Measurements from ENCODE around the gene G2E3. TPM values are rescaled to one million over a fixed set of nuclear protein-coding genes. Genes with fewer than 3 reads are reported as not detected.
"Not testable (repeated sequence)": the region's sequence is repeated elsewhere in the genome, so short reads cannot be mapped to it uniquely, and the experiment has no call there.

G2E3 gene
- total RNA-seq, 1 experiment from 2014 or later: 33.3 TPM

GRCh38 chr14:30625533-30625932, 66.6 kb downstream of the G2E3 start:
- Histone ChIP-seq H3K4me1 (replicated peaks) (peaks cover 10% of the 10 kb centered on the region), H3K27ac (no peak overlapping the region), H3K36me3 (peaks cover 9% of the 10 kb centered on the region), H3K4me3 (no peak overlapping the region), H3K9me3 (replicated peaks) (no peaks in the 10 kb centered on the region), H3K27me3 (replicated peaks) (no peaks in the 10 kb centered on the region)
- DNase-seq (ENCODE audit: low read depth in 1 of 2, low spot score in 2 of 2): no peak

GRCh38 chr14:30629432-30629831, 70.5 kb downstream of the G2E3 start:
- H3K4me1 ChIP-seq (replicated peaks); H3K27me3 ChIP-seq (replicated peaks); H3K4me3 ChIP-seq; DNase-seq (ENCODE audit: low read depth in 1 of 2, low spot score in 2 of 2); H3K9me3 ChIP-seq (replicated peaks); H3K27ac ChIP-seq: not testable (repeated sequence)
- H3K36me3 ChIP-seq: peaks cover 39% of the 10 kb centered on the region

GRCh38 chr14:30630248-30630647, 71.3 kb downstream of the G2E3 start:
- peaks cover 44% of the 10 kb centered on the region for H3K36me3 ChIP-seq
- H3K27me3 ChIP-seq (replicated peaks): no peaks in the 10 kb centered on the region
- H3K9me3 ChIP-seq (replicated peaks): no peaks in the 10 kb centered on the region
- H3K4me1 ChIP-seq (replicated peaks): peaks cover 5% of the 10 kb centered on the region; the same call in 1 of the 2 replicates
- H3K27ac ChIP-seq: no peak overlapping the region
- H3K4me3 ChIP-seq: no peak overlapping the region
- no peak for DNase-seq (ENCODE audit: low read depth in 1 of 2, low spot score in 2 of 2)

GRCh38 chr14:30632730-30633129, 73.8 kb downstream of the G2E3 start:
- no peak overlapping the region for H3K4me3 ChIP-seq
- no peak for DNase-seq (ENCODE audit: low read depth in 1 of 2, low spot score in 2 of 2)
- H3K36me3 ChIP-seq: peaks cover 62% of the 10 kb centered on the region

GRCh38 chr14:30638926-30639325, 80.0 kb downstream of the G2E3 start:
- peaks cover 5% of the 10 kb centered on the region; the same call in 1 of the 2 replicates for H3K4me1 ChIP-seq (replicated peaks)
- H3K27me3 ChIP-seq (replicated peaks): no peaks in the 10 kb centered on the region
- H3K36me3 ChIP-seq: peaks cover 77% of the 10 kb centered on the region
- no peak overlapping the region for H3K27ac ChIP-seq
- no peaks in the 10 kb centered on the region for H3K9me3 ChIP-seq (replicated peaks)
- no peak for DNase-seq (ENCODE audit: low read depth in 1 of 2, low spot score in 2 of 2)
- no peak overlapping the region for H3K4me3 ChIP-seq

More at GRCh38 chr14:30632730-30633129, 73.8 kb downstream of the G2E3 start:
- H3K4me1 ChIP-seq (replicated peaks): peaks cover 5% of the 10 kb centered on the region; the same call in 1 of the 2 replicates
- H3K27ac ChIP-seq: no peak overlapping the region
- no peaks in the 10 kb centered on the region for H3K27me3 ChIP-seq (replicated peaks)
- no peaks in the 10 kb centered on the region for H3K9me3 ChIP-seq (replicated peaks)

GRCh38 chr14:30641207-30641606, 82.2 kb downstream of the G2E3 start:
- Histone ChIP-seq H3K27ac (no peak overlapping the region), H3K4me3 (no peak overlapping the region), H3K36me3 (peaks cover 75% of the 10 kb centered on the region), H3K27me3 (replicated peaks) (no peaks in the 10 kb centered on the region), H3K4me1 (replicated peaks) (no peaks in the 10 kb centered on the region), H3K9me3 (replicated peaks) (no peaks in the 10 kb centered on the region)
- DNase-seq (ENCODE audit: low read depth in 1 of 2, low spot score in 2 of 2): no peak

GRCh38 chr14:30644462-30644861, 85.5 kb downstream of the G2E3 start:
- not testable (repeated sequence) for H3K4me1 ChIP-seq (replicated peaks); DNase-seq (ENCODE audit: low read depth in 1 of 2, low spot score in 2 of 2); H3K27me3 ChIP-seq (replicated peaks); H3K4me3 ChIP-seq; H3K27ac ChIP-seq; H3K9me3 ChIP-seq (replicated peaks)
- peaks cover 68% of the 10 kb centered on the region for H3K36me3 ChIP-seq

- Histone ChIP-seq H3K9me3 (replicated peaks) (no peaks in the 10 kb centered on the region), H3K27ac (no peak overlapping the region), H3K36me3 (peaks cover 68% of the 10 kb centered on the region), H3K4me3 (no peak overlapping the region), H3K4me1 (replicated peaks) (no peaks in the 10 kb centered on the region), H3K27me3 (replicated peaks) (no peaks in the 10 kb centered on the region)
- no peak for DNase-seq (ENCODE audit: low read depth in 1 of 2, low spot score in 2 of 2)
Observed at GRCh38 chr14:30645600-30645999, 86.6 kb downstream of the G2E3 start.

GRCh38 chr14:30648471-30648870, 89.5 kb downstream of the G2E3 start:
- Histone ChIP-seq H3K27me3 (replicated peaks) (no peaks in the 10 kb centered on the region), H3K4me3 (no peak overlapping the region), H3K9me3 (replicated peaks) (no peaks in the 10 kb centered on the region), H3K36me3 (peaks cover 69% of the 10 kb centered on the region), H3K4me1 (replicated peaks) (no peaks in the 10 kb centered on the region), H3K27ac (no peak overlapping the region)
- DNase-seq (ENCODE audit: low read depth in 1 of 2, low spot score in 2 of 2): no peak

- Histone ChIP-seq H3K27ac (no peak overlapping the region), H3K4me1 (replicated peaks) (no peaks in the 10 kb centered on the region), H3K9me3 (replicated peaks) (no peaks in the 10 kb centered on the region), H3K36me3 (peaks cover 70% of the 10 kb centered on the region), H3K4me3 (no peak overlapping the region), H3K27me3 (replicated peaks) (no peaks in the 10 kb centered on the region)
- no peak for DNase-seq (ENCODE audit: low read depth in 1 of 2, low spot score in 2 of 2)
Observed at GRCh38 chr14:30651937-30652336, 93.0 kb downstream of the G2E3 start.

- Histone ChIP-seq H3K36me3 (peaks cover 65% of the 10 kb centered on the region), H3K4me1 (replicated peaks) (no peaks in the 10 kb centered on the region), H3K27me3 (replicated peaks) (no peaks in the 10 kb centered on the region), H3K4me3 (no peak overlapping the region), H3K9me3 (replicated peaks) (no peaks in the 10 kb centered on the region), H3K27ac (no peak overlapping the region)
- no peak for DNase-seq (ENCODE audit: low read depth in 1 of 2, low spot score in 2 of 2)
Observed at GRCh38 chr14:30655124-30655523, 96.2 kb downstream of the G2E3 start.

GRCh38 chr14:30655658-30656057, 96.7 kb downstream of the G2E3 start:
- Histone ChIP-seq H3K4me1 (replicated peaks) (no peaks in the 10 kb centered on the region), H3K27me3 (replicated peaks) (no peaks in the 10 kb centered on the region), H3K4me3 (no peak overlapping the region), H3K9me3 (replicated peaks) (no peaks in the 10 kb centered on the region), H3K27ac (no peak overlapping the region), H3K36me3 (peaks cover 63% of the 10 kb centered on the region)
- DNase-seq (ENCODE audit: low read depth in 1 of 2, low spot score in 2 of 2): no peak

- Histone ChIP-seq H3K4me1 (replicated peaks) (no peaks in the 10 kb centered on the region), H3K36me3 (peaks cover 63% of the 10 kb centered on the region), H3K9me3 (replicated peaks) (no peaks in the 10 kb centered on the region), H3K27me3 (replicated peaks) (no peaks in the 10 kb centered on the region), H3K4me3 (no peak overlapping the region), H3K27ac (no peak overlapping the region)
- DNase-seq (ENCODE audit: low read depth in 1 of 2, low spot score in 2 of 2): no peak
Observed at GRCh38 chr14:30656190-30656632, 97.3 kb downstream of the G2E3 start.

- Histone ChIP-seq H3K27me3 (replicated peaks) (no peaks in the 10 kb centered on the region), H3K4me3 (no peak overlapping the region), H3K36me3 (peaks cover 60% of the 10 kb centered on the region), H3K4me1 (replicated peaks) (no peaks in the 10 kb centered on the region), H3K27ac (no peak overlapping the region), H3K9me3 (replicated peaks) (no peaks in the 10 kb centered on the region)
- DNase-seq (ENCODE audit: low read depth in 1 of 2, low spot score in 2 of 2): no peak
Observed at GRCh38 chr14:30657050-30657449, 98.1 kb downstream of the G2E3 start.

- Histone ChIP-seq H3K9me3 (replicated peaks) (no peaks in the 10 kb centered on the region), H3K4me1 (replicated peaks) (no peaks in the 10 kb centered on the region), H3K27me3 (replicated peaks) (no peaks in the 10 kb centered on the region), H3K36me3 (peaks cover 60% of the 10 kb centered on the region), H3K4me3 (no peak overlapping the region), H3K27ac (no peak overlapping the region)
- no peak for DNase-seq (ENCODE audit: low read depth in 1 of 2, low spot score in 2 of 2)
Observed at GRCh38 chr14:30657606-30658163, 98.7 kb downstream of the G2E3 start.
